NCI-H1105 treated with DMSO at 0.1 percent for 48 hours (cell line): ENCODE data around the gene PALM3.

Experiments
- DNase-seq: peaks from one replicate; lab custom pipeline; 2025; lab: John Stamatoyannopoulos, UW

PALM3 gene

GRCh38 chr19:14061751-14062557 is at the start of gene PALM3:
PALM3 (minus strand) TSS chr19:14062076; CDS start chr19:14061980, 96 bp downstream.
- DNase-seq = no peak

- no peak for DNase-seq
These were observed 49.6 kb upstream of the PALM3 start for GRCh38 chr19:14111486-14111885.

GRCh38 chr19:14110650-14111049 is 48.8 kb upstream of the PALM3 start:
- no peak for DNase-seq

- no peak for DNase-seq
These were observed 45.9 kb upstream of the PALM3 start for GRCh38 chr19:14107581-14108461.

- DNase-seq = no peak
These were observed 45.0 kb upstream of the PALM3 start for GRCh38 chr19:14106840-14107239.

- no peak for DNase-seq
These were observed 43.8 kb upstream of the PALM3 start for GRCh38 chr19:14105680-14106079.

GRCh38 chr19:14103310-14103709 is 41.4 kb upstream of the PALM3 start:
- no peak for DNase-seq

- no peak for DNase-seq
These were observed 40.9 kb upstream of the PALM3 start for GRCh38 chr19:14102756-14103155.

- DNase-seq = no peak
These were observed 40.3 kb upstream of the PALM3 start for GRCh38 chr19:14102102-14102696.

- DNase-seq = no peak
These were observed 39.2 kb upstream of the PALM3 start for GRCh38 chr19:14101003-14101545.

- no peak for DNase-seq
These were observed 35.8 kb upstream of the PALM3 start for GRCh38 chr19:14097532-14098151.

- DNase-seq = no peak
These were observed 34.6 kb upstream of the PALM3 start for GRCh38 chr19:14096272-14096992.

- DNase-seq = no peak
These were observed 33.0 kb upstream of the PALM3 start for GRCh38 chr19:14094854-14095253.

GRCh38 chr19:14093117-14093823 is 31.4 kb upstream of the PALM3 start:
- DNase-seq = no peak

- DNase-seq = peak; percentile 23
These were observed 30.1 kb upstream of the PALM3 start for GRCh38 chr19:14091813-14092462.

GRCh38 chr19:14091081-14091812 is 29.4 kb upstream of the PALM3 start:
- peak; percentile 72 for DNase-seq

- DNase-seq = peak; percentile 72
These were observed 28.7 kb upstream of the PALM3 start, which contains the start of gene SAMD1 for GRCh38 chr19:14090509-14091080. SAMD1 (minus strand) TSS chr19:14090751.

GRCh38 chr19:14089662-14090508 is 28.0 kb upstream of the PALM3 start:
- peak; percentile 32 for DNase-seq
